GM19023 (cell line): ENCODE results near the gene ST8SIA3.
"Not testable (repeated sequence)": the region's sequence is repeated elsewhere in the genome, so short reads cannot be mapped to it uniquely, and the experiment has no call there.

Source experiments
- ATAC-seq: cut with Tn5 transposase; IDR thresholded peaks from one replicate; pipeline ENCODE4 v1.9.1; 2021; ENCODE audit warnings: mild to moderate bottlenecking, moderate library complexity; ENCODE audit not compliant: unreplicated experiment

ST8SIA3 gene

DNA sequence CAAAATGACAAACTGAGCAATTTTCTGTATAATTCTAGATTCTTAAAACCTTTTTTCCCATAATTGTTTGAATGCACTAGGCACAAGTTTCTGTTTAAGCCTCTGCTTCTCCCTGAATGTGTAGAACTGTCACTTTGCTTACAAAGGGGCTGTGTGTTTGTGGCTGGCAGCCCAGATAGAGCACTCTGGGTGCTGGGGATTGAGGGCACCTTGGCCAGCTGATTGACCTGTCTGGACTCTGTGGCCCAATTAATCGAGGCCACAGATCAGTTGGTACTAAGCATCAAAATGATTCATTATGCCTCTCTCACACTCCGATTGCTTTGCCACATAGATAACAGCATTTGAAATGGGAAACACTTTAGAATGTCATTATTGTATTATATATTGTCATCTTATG is 12.1 kb downstream of the ST8SIA3 start:
- ATAC-seq = no peak

DNA sequence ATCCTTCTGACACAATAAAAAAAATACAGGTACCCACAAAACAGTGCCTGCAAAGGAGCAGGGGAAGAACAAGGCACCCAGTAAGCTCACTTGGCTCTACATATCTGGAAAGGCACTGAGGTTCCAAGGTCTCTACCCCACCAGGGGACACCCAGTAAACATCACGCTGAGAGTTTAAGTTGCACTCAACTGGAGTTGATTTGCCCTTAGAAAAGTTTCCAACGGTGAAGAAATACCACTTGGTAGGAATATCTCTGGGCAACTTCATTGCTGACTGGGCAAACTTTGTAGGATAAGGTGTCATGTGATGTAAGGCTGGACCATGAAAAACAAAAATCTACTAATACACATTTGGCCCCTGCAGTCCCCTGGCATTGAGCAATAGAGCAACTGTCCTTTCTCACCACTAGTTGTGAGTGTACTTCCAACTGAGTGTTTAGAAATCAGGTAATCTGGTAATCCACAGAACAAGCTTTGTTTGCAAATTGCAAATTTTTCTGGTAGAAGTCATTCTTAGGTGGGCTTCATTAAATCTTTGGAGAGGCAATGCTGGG is 14.2 kb downstream of the ST8SIA3 start:
- ATAC-seq = no peak

DNA sequence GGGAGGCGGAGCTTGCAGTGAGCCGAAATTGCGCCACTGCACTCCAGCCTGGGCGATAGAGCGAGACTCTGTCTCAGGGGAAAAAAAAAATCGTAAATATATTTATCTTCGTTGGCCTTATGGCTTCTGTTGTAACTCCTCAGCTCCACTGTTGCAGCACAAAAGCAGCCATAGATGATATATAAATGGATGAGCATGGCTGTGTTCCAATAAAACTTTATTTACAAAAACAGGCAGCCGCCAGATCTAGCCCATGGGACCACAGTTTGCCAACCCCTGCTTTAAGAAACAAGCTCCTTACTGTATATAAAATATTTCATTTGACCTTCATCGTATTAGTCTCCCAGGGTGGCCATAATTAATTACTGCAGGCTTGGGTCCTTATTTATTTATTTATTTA is 20.1 kb downstream of the ST8SIA3 start:
- no peak for ATAC-seq

DNA sequence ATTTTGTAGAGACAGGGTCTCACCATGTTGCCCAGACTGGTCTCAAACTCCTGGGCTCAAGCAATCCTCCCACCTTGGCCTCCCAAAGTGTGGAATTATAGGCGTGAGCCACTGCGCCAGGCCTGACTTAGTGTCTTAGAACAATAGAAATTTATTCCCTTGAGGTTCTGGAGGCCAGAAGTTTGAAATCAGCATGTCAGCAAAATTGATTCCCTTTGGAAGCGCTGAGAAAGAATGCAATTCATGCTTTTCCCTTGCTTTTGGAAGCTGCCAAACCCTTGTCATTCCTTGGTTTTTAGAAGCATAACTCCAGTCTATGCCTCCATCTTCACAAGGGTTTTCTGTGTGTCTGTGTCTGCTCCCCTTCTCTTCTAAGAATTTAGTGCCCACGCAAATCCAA is 20.7 kb downstream of the ST8SIA3 start:
- ATAC-seq = no peak

DNA sequence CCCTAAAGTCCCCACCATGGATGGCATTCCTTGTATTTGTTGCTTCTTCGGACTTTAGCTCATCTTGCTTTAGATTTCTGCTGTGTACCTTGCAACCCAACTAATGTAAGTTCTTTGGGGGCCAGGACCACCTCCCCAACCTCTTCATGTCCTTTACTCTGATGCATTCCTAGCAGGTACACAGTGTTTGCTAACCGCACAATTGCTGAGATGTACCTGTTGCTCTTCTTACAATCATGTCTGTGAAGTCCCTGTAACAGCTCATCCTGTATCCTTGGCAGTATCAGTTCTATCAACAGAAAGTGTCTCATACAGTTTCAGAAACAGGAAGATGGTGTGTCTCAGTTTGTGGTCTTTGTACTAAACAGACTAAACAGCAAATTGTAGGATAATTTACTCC is 24.1 kb downstream of the ST8SIA3 start:
- no peak for ATAC-seq

DNA sequence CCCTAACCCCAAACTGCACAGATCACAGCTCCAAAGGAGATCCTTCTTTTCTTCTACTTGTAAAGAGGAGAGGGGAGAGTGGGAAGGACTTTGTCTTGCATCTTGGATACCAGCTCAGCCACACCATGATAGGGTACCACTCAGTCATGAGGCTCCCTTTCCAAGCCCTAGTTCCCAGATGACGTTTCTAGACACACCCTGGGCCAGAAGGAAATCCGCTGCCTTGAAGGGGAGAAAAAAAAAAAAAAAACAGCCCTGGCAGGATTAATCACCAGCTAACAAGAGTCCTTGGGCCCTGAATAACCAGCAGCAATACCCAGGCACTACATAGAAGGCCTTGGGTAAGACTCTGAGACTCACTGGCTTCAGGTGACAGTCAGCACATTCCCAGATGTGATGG is 36.9 kb downstream of the ST8SIA3 start:
- ATAC-seq = no peak

DNA sequence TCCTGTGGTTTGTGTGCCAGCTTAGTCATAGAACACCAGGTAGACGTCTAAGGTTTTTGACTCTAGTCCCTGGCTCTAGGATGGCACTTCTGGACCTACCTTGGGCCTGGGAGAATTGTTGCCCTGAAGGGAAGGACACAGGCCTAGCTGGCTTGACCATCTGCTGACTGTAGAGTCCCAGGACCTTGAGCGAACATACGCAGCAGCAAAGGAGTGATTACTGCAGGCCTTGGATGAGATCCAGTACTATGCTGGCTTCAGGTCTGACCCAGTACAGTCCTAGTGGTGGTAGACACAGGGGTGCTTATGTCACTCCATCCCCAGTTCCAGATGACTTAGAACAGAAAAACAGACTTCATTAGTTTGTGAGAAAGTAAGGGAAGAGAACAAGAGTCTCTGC is 37.7 kb downstream of the ST8SIA3 start:
- ATAC-seq = no peak

DNA sequence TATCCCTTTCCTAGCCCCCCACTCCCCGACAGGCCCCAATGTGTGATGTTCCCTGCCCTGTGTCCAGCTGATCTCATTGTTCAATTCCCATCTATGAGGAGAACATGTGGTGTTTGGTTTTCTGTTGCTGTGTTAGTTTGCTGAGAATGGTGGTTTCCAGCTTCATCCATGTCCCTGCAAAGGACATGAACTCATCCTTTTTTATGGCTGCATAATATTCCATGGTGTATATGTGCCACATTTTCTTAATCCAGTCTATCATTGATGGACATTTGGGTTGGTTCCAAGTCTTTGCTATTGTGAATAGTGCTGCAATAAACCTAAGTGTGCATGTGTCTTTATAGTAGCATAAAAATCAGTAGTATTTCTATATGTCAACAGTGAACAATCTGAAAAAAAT is 42.4 kb downstream of the ST8SIA3 start:
- ATAC-seq = not testable (repeated sequence)

DNA sequence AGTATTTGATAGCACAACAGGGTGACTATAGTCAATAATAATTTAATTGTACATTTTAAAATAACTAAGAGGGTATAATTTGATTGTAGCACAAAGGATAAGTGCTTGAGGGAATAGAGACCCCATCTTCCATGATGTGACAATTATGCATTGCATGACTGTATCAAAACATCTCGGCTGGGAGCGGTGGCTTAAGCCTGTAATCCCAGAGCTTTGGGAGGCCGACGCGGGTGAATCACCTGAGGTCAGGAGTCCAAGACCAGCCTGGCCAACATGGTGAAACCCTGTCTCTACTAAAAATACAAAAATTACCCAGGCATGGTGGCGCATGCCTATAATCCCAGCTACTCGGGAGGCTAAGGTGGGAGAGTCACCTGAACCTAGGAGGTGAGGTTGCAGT is 44.5 kb downstream of the ST8SIA3 start:
- not testable (repeated sequence) for ATAC-seq

DNA sequence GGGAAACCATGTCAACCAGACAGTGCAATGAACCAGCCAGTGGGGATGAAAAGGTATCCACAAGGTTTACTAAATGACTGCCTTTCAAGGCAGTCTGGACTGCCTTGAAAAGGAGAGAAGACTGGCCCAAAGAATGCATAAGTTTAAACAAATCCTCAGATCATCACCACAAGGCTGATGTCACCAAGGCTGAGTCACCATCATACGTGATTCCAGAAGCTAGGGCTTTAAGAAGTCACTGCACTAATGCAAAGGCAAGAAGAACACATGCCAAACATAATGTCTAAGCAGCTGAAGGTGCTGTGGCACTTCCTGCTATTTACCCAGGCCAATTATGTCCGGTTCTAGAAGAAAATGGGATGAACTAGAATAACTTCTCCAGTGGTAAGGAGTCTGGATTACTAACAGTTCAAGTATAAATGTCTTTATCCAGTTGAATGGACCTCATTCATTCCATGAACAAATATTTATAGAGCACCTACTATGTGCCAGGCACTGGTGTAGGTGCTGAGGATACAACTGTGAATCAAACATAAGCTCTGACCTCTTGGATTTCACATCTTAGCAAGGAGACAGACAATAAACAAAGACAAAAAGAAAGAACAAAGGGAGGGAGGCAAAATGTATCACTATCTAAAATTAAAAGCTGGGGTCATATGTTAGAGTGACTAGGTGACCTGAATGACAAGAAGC is 45.2 kb downstream of the ST8SIA3 start:
- ATAC-seq = no peak

DNA sequence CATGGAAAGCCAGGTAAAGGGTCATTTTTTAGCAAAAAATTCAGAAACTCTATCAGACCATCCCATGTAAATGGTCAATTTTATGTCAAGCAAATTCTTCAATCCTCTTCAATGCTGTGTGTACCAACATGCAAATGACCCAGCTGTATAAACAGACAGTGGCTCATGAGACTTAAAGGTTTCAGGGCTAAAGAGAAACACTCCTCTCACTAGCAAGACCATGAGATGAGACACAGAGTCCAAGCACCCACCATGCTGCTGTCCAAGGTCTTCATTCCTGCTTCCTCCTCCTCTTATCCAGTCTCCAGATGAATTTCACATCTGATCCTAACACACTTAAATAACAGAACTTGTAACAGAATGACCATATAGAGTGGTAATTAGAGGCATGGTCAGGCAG is 52.0 kb downstream of the ST8SIA3 start:
- no peak for ATAC-seq

DNA sequence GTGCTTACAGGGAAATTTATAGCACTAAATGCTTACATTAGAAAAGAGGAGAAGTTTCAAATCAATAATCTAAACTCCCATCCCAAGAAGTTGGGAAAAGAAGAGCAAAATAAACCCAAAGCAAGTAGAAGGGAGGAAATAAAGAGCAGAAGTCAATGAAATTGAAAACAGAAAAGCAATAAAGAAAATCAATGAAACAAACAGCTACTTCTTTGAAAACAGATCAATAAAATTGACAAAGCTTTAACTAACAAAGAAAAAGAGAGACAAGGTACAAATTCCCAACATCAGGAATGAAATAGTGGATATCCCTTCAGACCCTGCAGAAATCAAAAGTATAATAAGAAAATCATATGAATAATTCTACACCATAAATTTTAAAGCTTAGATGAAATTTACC is 57.3 kb downstream of the ST8SIA3 start:
- ATAC-seq = no peak

DNA sequence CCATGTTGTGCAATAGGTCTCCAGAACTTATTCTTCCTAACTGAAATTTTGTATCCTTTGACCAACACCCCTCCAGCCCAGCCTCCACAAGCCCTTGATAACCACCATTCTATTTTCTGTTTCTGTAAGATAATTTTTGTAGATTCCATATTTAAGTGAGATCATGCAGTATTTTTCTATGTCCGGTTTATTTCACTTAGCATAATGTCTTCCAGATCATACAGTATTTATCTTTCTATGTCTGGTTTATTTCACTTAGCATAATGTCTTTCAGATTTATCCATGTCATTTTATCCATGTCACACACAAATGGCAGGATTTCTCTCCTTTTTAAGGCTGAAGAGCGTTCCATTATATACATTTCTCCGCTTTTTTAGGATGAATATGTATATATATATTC is 58.4 kb downstream of the ST8SIA3 start:
- no peak for ATAC-seq

DNA sequence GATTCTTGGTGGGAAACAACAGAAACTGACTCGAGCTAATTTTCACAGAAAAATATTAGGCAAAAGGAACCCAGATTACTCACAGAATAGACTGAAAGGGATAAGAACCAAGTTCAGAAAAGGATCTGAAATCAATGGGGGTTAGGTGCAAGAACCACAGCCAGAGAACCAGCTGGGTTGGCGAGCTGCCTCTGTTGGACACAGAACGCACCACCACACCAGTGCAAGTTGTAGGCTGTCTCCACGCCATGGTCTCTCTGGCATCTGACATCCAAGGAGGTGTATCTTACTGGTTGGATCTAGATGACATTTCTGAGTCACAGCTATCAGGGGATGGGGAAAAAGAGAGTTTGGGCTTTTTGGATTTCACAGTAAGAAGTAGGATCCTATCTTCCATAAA is 64.2 kb downstream of the ST8SIA3 start:
- ATAC-seq = no peak
